IPS DF 19.7 (cell line): Measurements from ENCODE around the gene TAS2R1.
"Not testable (repeated sequence)": the region's sequence is repeated elsewhere in the genome, so short reads cannot be mapped to it uniquely, and the experiment has no call there.

Source experiments
- DNase-seq: peaks from one replicate; pipeline ENCODE4 v3.0.0-alpha.2; 2013; ENCODE audit warnings: low read depth, low spot score

Gene TAS2R1

GRCh38 chr5:9622971-9623421 lies 7.2 kb downstream of the TAS2R1 start:
- DNase-seq = no peak

GRCh38 chr5:9621379-9621903 lies 8.7 kb downstream of the TAS2R1 start:
- no peak for DNase-seq

DNA sequence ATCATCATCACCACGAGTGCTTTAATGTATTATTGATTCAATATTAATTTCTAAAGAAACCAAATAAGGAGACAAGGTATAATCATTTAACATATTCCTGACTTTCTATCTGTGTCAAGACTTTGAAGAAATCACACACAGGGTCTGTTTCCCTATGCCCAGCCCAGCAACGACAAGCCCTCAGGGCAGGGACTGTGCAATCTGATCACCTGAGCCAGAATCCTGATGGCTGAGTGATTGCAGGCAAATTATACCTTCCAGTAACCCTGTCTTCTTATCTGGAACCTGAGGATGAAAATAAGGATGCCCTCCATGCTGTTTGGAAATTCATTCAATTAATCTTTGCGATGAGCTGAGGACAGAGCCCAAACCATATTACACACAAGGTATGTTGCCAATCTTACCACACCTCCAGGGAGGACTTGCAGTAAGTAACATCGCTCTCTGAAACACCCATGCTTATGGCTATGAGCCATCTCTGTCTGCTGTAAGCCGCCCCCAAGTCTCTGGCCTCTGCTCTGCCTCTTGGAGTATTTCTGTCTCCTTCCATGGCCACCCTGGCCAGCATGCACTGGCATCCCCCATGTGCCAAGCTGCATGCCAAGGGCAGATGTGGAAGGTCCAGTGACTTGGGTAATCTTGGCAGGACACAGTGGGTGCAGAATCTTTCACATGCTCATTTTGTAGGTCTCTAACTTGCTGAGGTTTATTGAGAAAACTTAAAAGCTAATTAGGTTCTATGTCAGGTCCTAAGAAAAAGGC lies 10.6 kb downstream of the TAS2R1 start:
- DNase-seq = no peak

- no peak for DNase-seq
Observed at GRCh38 chr5:9617739-9618504, 12.2 kb downstream of the TAS2R1 start.

GRCh38 chr5:9617221-9617620 lies 12.9 kb downstream of the TAS2R1 start:
- no peak for DNase-seq

- DNase-seq = no peak
Observed at GRCh38 chr5:9615331-9615730, 14.8 kb downstream of the TAS2R1 start.

DNA sequence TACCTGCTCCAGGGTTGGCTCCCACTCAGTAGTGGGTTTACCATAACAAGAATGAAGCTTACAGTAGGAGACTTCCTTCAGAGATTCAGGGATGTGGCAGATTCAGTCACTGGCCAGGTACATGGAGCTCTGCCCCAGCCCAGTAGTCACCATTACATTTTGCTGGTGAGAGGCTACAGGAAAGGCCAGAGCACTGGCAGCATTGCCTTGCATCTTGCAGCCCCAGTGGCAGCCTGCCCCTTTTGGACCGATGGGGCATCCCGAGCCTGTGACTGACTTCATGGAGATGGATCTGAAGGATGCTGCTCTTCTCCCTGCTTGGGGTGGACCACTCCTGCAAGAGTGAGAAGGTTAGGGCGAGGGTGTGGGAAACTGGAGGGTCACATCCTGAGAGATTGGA lies 16.8 kb downstream of the TAS2R1 start:
- no peak for DNase-seq

- DNase-seq = no peak
Observed at GRCh38 chr5:9610969-9611368, 19.2 kb downstream of the TAS2R1 start.

DNA sequence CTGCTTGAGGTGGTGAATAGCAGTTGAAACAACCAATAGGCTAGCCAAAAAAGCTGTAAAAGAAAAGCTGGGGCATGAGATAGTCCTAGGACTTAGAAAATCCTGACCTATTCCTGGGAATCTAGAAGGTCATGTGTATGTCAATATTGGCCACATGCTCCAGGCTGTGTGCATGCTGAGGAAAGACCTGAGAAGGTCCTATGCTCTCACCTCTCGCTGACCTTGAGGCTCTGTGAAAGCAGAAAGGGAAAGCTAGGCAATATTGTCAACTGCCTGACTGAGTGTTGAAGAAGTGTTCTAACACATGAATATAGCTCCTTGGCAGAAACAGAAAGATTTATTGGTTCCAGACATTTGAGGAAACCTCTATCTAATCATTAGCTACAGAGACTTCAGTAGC lies 19.8 kb downstream of the TAS2R1 start:
- DNase-seq = no peak

GRCh38 chr5:9608093-9608492 lies 22.1 kb downstream of the TAS2R1 start:
- no peak for DNase-seq

DNA sequence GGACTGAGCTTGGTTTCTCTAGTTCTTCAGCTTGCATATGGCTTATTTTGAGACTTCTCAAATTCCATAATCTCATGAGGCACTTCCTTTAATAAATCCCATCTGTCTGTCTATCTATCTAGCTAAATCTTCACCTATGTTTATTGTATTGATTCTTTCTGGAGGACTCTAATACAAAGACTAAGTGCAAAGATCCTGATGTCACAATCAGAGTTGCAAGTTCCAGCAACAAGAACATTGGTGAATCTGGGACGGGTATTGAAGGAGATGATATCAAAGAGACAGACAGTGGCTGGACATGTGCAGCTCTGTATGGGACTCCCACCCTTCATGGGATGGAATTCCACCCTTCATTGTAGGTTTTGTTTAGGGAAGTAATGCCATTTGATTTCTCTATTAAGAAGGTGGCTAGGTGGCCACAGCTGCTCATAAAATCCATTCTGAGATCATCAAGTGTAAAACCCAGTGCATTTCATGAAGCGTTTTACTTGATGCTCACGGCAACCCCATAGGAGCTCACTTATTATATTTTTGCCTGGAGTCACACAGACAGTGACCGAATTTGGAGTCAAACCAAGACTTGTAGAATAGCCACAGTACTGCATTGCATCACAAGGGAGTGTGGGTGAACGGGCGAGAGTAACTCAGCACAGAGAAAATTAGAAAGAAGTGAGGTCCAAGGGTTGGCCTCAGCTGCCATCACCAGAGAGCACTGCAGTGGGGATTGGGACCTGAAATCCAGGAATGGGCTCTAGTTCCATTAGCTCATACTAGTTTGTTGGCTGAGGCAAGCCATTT lies 24.9 kb downstream of the TAS2R1 start:
- DNase-seq = no peak

GRCh38 chr5:9604416-9604815 lies 25.7 kb downstream of the TAS2R1 start:
- no peak for DNase-seq

- DNase-seq = no peak
Observed at GRCh38 chr5:9601055-9601739, 29.0 kb downstream of the TAS2R1 start.

- no peak for DNase-seq
Observed at GRCh38 chr5:9599391-9599790, 30.8 kb downstream of the TAS2R1 start.

- DNase-seq = not testable (repeated sequence)
Observed at GRCh38 chr5:9598329-9598728, 31.8 kb downstream of the TAS2R1 start.

DNA sequence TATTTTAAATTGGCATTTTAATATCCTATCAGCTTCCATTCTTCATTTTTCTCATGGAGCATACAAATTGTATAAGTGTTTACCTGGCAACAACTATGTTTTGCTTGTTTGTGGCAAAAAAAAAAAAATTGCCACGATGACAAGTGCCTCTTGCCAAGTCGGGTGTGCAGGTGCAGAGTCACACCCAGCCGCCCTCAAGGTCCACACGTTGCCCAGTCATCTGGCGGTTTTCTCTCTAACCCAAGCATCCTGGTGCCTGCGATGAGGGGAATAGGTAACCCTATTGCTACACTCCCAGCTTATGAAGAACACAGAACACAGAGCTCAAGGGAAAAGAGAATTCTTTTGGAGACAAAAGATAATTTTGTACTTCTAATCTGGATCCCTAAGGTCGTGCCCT lies 32.8 kb downstream of the TAS2R1 start:
- DNase-seq = not testable (repeated sequence)

DNA sequence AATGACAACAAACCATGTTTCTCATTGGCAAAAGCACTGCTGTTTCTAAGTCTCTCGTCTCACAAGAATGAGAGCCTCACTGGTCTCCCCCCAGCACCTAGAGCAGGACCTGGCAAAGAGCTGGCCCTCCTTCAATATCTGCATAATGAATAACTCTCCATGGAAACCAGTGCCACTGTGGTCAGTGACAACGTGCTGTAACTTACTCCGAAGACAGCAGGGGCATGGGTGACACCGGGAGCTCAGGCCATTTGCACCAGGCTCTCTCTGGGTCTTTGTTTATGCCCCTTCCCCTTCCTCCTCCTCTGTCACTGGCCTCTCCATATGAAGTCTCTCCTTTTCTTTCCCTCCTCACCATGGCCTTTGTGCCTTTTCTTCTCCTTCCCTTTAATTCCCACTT lies 33.3 kb downstream of the TAS2R1 start:
- no peak for DNase-seq

DNA sequence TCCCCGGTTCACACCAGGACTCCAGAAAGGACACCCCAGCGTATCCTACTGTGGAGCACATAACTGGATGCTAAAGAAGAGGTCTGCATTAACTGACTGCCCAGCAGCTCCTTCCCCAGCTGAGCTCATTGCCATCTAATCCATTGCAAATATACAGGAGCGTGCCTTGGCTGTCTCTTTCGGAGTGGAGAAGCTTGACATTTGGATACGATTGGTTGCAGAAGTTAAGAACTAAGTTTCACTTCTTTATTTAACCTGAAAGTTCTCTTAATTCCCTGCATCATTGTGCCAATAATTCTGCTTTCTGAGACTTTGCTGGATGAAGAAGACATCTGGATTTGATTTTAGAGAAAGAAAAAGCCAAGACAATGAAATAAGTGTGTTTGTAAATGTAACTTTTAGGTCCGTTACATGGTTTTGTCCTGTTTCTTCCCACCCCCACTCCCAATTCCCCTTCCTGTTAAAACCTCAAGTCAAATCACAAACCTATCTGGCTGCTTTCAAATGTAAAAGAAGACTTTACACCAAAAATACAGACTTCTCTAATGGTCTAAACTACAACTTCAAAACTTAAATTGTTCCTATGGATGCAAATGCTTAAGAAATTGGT lies 33.9 kb downstream of the TAS2R1 start:
- DNase-seq = no peak

DNA sequence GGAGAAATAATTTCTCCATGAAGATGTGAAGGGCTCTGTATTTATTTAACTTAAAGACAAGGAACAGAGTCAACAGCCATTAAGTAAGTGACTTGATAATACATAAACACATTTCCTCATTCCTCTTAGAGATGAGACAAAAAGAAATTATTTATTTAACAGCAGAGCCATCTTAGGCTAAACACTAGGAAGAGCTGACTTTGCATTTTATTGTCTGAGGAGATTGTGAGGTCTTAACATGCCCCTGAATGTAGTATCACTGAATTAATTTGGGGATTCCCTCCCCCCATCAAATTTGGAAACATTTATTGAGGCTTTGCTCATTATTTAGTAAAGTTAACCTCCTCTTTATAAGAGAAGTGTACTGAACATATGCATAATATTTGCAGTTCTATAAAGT lies 35.2 kb downstream of the TAS2R1 start:
- no peak for DNase-seq

GRCh38 chr5:9589049-9589835 lies 40.9 kb downstream of the TAS2R1 start:
- DNase-seq = no peak
